SK-N-SH treated with all-trans-retinoic acid at 6 μM for 48 hours (cell line): ENCODE data around the gene TMEM151B.

Experiments used
- ARNTL ChIP-seq: fragments of 450-650 bp; formaldehyde crosslinking; IDR thresholded peaks from 2 replicates; pipeline ENCODE4 v1.5.0; 2020; ENCODE audit warnings: low read depth, mild to moderate bottlenecking, moderate library complexity, borderline replicate concordance
- BACH2 ChIP-seq: fragments of 250-450 bp; sonication (Bioruptor Pico); IDR thresholded peaks from 2 replicates; pipeline ENCODE4 v1.9.0; 2021; ENCODE audit warnings: mild to moderate bottlenecking, borderline replicate concordance
- ESRRG ChIP-seq: fragments of 250-450 bp; sonication (Bioruptor Pico); IDR thresholded peaks from 2 replicates; pipeline ENCODE4 v1.6.1; 2021; ENCODE audit warnings: mild to moderate bottlenecking
- ISL1 ChIP-seq: fragments of 250-450 bp; sonication (Bioruptor Pico); IDR thresholded peaks from 2 replicates; pipeline ENCODE4 v2.1.2; 2022; ENCODE audit warnings: mild to moderate bottlenecking, moderate library complexity
- OSR1 ChIP-seq: fragments of 250-450 bp; sonication (Bioruptor Pico); IDR thresholded peaks from 2 replicates; pipeline ENCODE4 v1.8.0; 2022; ENCODE audit warnings: moderate library complexity, mild to moderate bottlenecking, inconsistent platforms
- PATZ1 ChIP-seq: fragments of 250-450 bp; sonication (Bioruptor Pico); IDR thresholded peaks from 2 replicates; pipeline ENCODE4 v1.8.0; 2020; ENCODE audit warnings: mild to moderate bottlenecking, moderate library complexity, borderline replicate concordance
- PPARA ChIP-seq: fragments of 250-450 bp; sonication (Bioruptor Pico); IDR thresholded peaks from 2 replicates; pipeline ENCODE4 v1.5.0; 2020; ENCODE audit warnings: mild to moderate bottlenecking, borderline replicate concordance
- RARB ChIP-seq: fragments of 250-450 bp; sonication (Bioruptor Pico); IDR thresholded peaks from 2 replicates; pipeline ENCODE4 v1.8.0; 2021; ENCODE audit warnings: mild to moderate bottlenecking, moderate library complexity
- TCF4 ChIP-seq: fragments of 250-450 bp; sonication (Bioruptor Pico); IDR thresholded peaks from 2 replicates; pipeline ENCODE4 v1.8.0; 2021; ENCODE audit warnings: mild to moderate bottlenecking, moderate library complexity, borderline replicate concordance
- ZFP3 ChIP-seq: fragments of 250-450 bp; sonication (Bioruptor Pico); IDR thresholded peaks from 2 replicates; pipeline ENCODE4 v1.5.0; 2020; ENCODE audit warnings: mild to moderate bottlenecking, moderate library complexity
- ZNF70 ChIP-seq: fragments of 450-650 bp; formaldehyde crosslinking; IDR thresholded peaks from 2 replicates; pipeline ENCODE4 v1.5.0; 2020; ENCODE audit warnings: mild to moderate bottlenecking, moderate library complexity
- TF ChIP-seq, protein P1 (sequence below): fragments of 250-450 bp; sonication (Bioruptor Pico); IDR thresholded peaks from 2 replicates; pipeline ENCODE4 v1.5.1; 2021; ENCODE audit warnings: mild to moderate bottlenecking, moderate library complexity

- TF ChIP-seq ESRRG (no peak), TCF4 (CRISPR knock-in tag) (no peak), OSR1 (no peak), PATZ1 (CRISPR knock-in tag) (no peak), PPARA (no peak), ISL1 (CRISPR knock-in tag) (no peak), ZNF70 (CRISPR knock-in tag) (no peak), BACH2 (no peak), ARNTL (CRISPR knock-in tag) (no peak), RARB (no peak), ZFP3 (CRISPR knock-in tag) (no peak)
- TF ChIP-seq, protein P1, sequence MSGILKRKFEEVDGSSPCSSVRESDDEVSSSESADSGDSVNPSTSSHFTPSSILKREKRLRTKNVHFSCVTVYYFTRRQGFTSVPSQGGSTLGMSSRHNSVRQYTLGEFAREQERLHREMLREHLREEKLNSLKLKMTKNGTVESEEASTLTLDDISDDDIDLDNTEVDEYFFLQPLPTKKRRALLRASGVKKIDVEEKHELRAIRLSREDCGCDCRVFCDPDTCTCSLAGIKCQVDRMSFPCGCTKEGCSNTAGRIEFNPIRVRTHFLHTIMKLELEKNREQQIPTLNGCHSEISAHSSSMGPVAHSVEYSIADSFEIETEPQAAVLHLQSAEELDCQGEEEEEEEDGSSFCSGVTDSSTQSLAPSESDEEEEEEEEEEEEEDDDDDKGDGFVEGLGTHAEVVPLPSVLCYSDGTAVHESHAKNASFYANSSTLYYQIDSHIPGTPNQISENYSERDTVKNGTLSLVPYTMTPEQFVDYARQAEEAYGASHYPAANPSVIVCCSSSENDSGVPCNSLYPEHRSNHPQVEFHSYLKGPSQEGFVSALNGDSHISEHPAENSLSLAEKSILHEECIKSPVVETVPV: no peak
Observed at GRCh38 chr6:44251576-44252524, 18.4 kb upstream of the TMEM151B start.
